Uterus (tissue), 4 donors: Measurements from ENCODE around the gene SELENOO. TPM values are rescaled to one million over a fixed set of nuclear protein-coding genes. Genes with fewer than 3 reads are reported as not detected.
"Not testable (repeated sequence)": the region's sequence is repeated elsewhere in the genome, so short reads cannot be mapped to it uniquely, and the experiment has no call there.

ENCODE experiments used
- DNase-seq, 2 donors: peaks; one replicate each; pipeline ENCODE4 v3.0.0-alpha.2; 2019 to 2020
- H3K27ac ChIP-seq, 2 donors: fragments of 200-600 bp; sonication (generic); 1 replicate in 1 of 2; 2 replicates in 1 of 2; pipeline ENCODE4 v1.5.1; 2016 to 2018
- H3K27me3 ChIP-seq, 2 donors: fragments of 200-600 bp; sonication (generic); one replicate each; pipeline ENCODE4 v1.5.1; 2018 to 2019; ENCODE audit warnings: control low read depth in 1 of 2
- H3K36me3 ChIP-seq, 2 donors: fragments of 200-600 bp; sonication (generic); one replicate each; pipeline ENCODE4 v1.5.1; 2019; ENCODE audit warnings: control low read depth in 1 of 2
- H3K4me1 ChIP-seq, 2 donors: fragments of 200-600 bp; sonication (generic); one replicate each; pipeline ENCODE4 v1.5.1; 2018 to 2019; ENCODE audit warnings: control low read depth in 1 of 2
- H3K4me3 ChIP-seq, 2 donors: fragments of 200-600 bp; sonication (generic); 1 replicate in 1 of 2; 2 replicates in 1 of 2; pipeline ENCODE4 v1.5.1; 2018 to 2019; ENCODE audit warnings: mild to moderate bottlenecking in 1 of 2
- H3K9me3 ChIP-seq, 2 donors: fragments of 200-600 bp; sonication (generic); one replicate each; pipeline ENCODE4 v1.5.1; 2019; ENCODE audit warnings: control low read depth in 1 of 2
- POLR2A ChIP-seq, 2 donors: fragments of 450-650 bp; IDR thresholded peaks; one replicate each; pipeline ENCODE4 v1.6.1; 2016; ENCODE audit warnings: antibody characterized with exemption in 2 of 2, mild to moderate bottlenecking in 1 of 2, moderate library complexity in 1 of 2
- intact Hi-C: fragments of 100-400 bp; cut with DNase I; formaldehyde crosslinking; loops from one replicate; pipeline ENCODE4 v1.15.1; 2023; ENCODE audit warnings: low total_unique reads
- total RNA-seq, 4 donors: library from RNA; depleted of rRNA in 3 of 4; stranded (reverse); fragments of >200 nt in 3 of 4; gene quantifications; one replicate each; pipeline versions ENCODE4 v1.1.0 to v1.2.4, GENCODE V29; 2014 to 2023
- TF ChIP-seq, protein P1 (sequence below), 4 experiments: fragments of 200-600 bp in 2 of 4; fragments of 450-650 bp in 2 of 4; sonication (generic) in 2 of 4; IDR thresholded peaks; one replicate each; pipeline ENCODE4 v1.5.1; 2016 to 2019; ENCODE audit warnings: antibody characterized with exemption in 4 of 4, mild to moderate bottlenecking in 2 of 4, moderate library complexity in 1 of 4
- donor health status: DM: yes; HTN: yes; CAD: no.

SELENOO gene
- total RNA-seq, 4 donors from 2014 or later = 1.5 to 22.1 (median 10.0) TPM

DNA sequence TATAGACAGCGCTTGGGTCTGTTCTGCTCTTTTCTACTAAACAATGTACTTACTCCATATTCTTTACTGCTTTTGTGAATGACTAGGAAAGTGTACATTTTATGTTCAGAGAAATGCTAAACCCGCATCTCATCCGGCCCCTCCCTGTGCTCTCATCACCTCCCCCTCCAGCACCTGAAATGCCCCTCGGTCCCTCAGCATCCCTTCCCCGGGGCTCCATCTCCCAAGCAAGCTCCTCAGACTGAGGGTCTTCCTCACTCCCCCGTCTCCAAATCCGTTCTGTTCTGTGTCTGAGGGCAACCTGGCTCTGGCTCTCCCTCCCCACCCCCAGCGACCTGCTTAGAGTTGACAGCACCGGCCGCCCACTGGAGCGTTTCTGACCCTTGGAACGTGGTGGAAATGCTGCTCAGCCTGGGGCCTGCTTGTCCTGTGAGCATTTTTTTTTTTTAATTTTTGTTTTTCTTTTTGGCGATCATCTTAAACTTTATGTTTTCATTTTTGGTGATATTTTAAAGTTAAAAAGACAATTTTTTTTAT lies 1.4 kb downstream of the SELENOO start:
- H3K36me3 ChIP-seq = no peaks in the 10 kb centered on the region
- no peak for TF ChIP-seq POLR2A (IDR thresholded peaks at IDR 0.05)
- TF ChIP-seq, protein P1, sequence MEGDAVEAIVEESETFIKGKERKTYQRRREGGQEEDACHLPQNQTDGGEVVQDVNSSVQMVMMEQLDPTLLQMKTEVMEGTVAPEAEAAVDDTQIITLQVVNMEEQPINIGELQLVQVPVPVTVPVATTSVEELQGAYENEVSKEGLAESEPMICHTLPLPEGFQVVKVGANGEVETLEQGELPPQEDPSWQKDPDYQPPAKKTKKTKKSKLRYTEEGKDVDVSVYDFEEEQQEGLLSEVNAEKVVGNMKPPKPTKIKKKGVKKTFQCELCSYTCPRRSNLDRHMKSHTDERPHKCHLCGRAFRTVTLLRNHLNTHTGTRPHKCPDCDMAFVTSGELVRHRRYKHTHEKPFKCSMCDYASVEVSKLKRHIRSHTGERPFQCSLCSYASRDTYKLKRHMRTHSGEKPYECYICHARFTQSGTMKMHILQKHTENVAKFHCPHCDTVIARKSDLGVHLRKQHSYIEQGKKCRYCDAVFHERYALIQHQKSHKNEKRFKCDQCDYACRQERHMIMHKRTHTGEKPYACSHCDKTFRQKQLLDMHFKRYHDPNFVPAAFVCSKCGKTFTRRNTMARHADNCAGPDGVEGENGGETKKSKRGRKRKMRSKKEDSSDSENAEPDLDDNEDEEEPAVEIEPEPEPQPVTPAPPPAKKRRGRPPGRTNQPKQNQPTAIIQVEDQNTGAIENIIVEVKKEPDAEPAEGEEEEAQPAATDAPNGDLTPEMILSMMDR (IDR thresholded peaks at IDR 0.05) = no peak
- peak overlapping the region; percentile 60 to 92 for H3K4me3 ChIP-seq
- H3K9me3 ChIP-seq = no peaks in the 10 kb centered on the region
- no peaks in the 10 kb centered on the region for H3K27me3 ChIP-seq
- H3K4me1 ChIP-seq = no peaks in the 10 kb centered on the region
- no peak for DNase-seq
- no peak overlapping the region for H3K27ac ChIP-seq
- intact Hi-C loops = loop anchor here (10.0 kb wide), 1 partner anchor 277 kb away; no protein-coding TSS in a partner anchor

DNA sequence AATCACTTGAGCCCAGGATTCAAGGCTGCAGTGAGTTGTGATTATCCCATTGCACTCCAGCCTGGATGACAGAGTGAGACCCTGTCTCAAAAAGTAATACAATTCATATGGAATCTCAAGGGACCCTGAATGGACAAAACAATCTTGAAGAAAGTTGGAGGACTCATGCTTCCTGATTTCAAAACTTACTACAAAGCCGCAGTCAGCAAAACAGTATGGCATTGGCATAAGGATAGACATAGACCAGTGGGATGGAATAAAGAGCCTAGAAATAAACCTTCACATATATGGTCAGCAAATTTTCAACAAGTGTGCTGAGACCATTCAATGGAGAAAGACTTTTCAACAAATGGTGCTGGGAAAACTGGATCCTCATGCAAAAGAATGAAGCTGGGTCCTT lies 2.5 kb downstream of the SELENOO start:
- intact Hi-C loops = loop anchor here (10.0 kb wide), 1 partner anchor 278 kb away; no protein-coding TSS in a partner anchor
- Histone ChIP-seq H3K9me3 (no peaks in the 10 kb centered on the region), H3K27ac (no peak overlapping the region), H3K27me3 (no peaks in the 10 kb centered on the region), H3K4me3 (no peak overlapping the region), H3K36me3 (no peaks in the 10 kb centered on the region), H3K4me1 (no peaks in the 10 kb centered on the region)
- DNase-seq = no peak
- TF ChIP-seq, protein P1 (IDR thresholded peaks at IDR 0.05) = no peak
- no peak for TF ChIP-seq POLR2A (IDR thresholded peaks at IDR 0.05)

DNA sequence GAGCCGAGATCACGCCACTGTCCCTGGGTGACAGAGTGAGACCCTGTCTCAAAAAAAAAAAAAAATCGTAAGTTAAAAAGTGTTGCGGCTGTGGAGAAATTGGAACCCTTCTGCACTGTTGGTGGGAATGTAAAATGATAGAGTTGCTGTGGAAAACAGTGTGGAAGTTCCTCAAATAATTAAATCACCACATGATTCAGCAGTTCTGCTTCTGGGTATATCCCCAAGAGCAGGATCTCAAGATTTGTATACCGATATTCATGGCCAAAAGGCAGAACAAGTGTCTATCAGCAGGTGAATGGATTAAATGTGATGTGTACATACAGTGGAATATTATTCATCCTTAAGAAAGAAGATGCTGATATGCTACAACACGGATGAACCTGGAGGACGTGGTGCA lies 3.8 kb downstream of the SELENOO start:
- H3K27ac ChIP-seq = no peak overlapping the region
- no peak overlapping the region for H3K4me3 ChIP-seq
- TF ChIP-seq POLR2A (IDR thresholded peaks at IDR 0.05) = no peak
- TF ChIP-seq, protein P1 (IDR thresholded peaks at IDR 0.05) = no peak
- no peaks in the 10 kb centered on the region for H3K36me3 ChIP-seq
- H3K9me3 ChIP-seq = no peaks in the 10 kb centered on the region
- peaks cover 0 to 6% of the 10 kb centered on the region in 2 donors for H3K4me1 ChIP-seq
- intact Hi-C loops = loop anchor here (10.0 kb wide), 1 partner anchor 280 kb away; no protein-coding TSS in a partner anchor
- H3K27me3 ChIP-seq = no peaks in the 10 kb centered on the region
- DNase-seq = no peak

DNA sequence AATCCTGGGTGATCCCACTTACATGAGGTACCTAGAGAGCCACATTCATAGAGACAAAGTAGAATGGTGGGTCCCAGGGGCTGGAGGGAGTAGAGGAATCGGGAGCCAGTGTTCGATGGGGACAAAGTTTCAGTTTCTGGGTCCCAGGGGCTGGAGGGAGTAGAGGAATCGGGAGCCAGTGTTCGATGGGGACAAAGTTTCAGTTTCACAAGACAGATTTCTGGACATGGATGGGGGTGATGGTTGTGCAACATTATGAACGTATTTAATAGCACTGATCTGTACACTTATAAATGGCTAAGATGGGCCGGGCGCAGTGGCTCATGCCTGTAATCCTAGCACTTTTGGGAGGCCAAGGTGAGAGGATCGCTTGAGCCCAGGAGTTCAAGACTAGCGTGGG lies 4.2 kb downstream of the SELENOO start:
- H3K4me3 ChIP-seq, H3K27me3 ChIP-seq, H3K36me3 ChIP-seq, H3K4me1 ChIP-seq, H3K9me3 ChIP-seq, H3K27ac ChIP-seq, DNase-seq: not testable (repeated sequence)
- intact Hi-C loops = loop anchor here (10.0 kb wide), 1 partner anchor 280 kb away; no protein-coding TSS in a partner anchor

DNA sequence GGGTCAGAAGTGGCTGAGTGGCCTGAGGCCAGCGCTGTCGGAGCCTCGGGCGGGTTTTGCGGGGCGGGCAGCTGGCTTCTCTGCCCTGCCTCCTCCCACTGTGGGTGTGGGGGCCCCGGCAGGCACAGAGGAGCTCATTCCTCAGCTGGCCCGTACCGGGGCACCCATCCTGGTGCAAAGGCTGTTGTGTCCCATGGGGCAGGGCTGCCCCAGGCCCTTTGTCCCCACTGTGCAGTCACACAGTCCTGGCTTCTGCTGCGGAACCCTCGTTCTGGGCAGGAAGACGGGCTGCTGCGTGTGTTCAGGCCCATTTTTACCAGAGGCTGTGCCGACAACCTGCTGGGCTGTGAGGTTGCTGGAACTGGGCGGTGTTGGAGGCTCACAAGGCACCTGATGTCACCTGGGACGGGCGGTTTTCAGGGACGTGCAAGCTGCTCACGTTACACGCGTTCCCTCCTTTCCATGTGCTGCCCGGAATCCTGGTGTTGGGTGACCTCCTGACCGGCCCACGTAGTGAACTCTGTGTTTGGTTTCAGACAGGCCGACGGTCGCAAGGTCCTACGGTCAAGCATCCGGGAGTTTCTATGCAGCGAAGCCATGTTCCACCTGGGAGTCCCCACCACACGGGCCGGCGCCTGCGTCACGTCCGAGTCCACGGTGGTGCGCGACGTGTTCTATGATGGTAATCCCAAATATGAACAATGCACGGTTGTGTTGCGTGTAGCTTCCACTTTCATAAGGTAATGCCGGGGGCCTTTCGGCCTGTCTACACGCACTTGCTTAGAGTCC lies 5.2 kb downstream of the SELENOO start:
- H3K27me3 ChIP-seq = no peaks in the 10 kb centered on the region
- no peak overlapping the region for H3K27ac ChIP-seq
- intact Hi-C loops = loop anchor here (10.0 kb wide), 1 partner anchor 281 kb away; no protein-coding TSS in a partner anchor
- no peak for DNase-seq
- H3K4me3 ChIP-seq = no peak overlapping the region
- peaks cover 0 to 9% of the 10 kb centered on the region in 2 donors for H3K4me1 ChIP-seq
- TF ChIP-seq POLR2A (IDR thresholded peaks at IDR 0.05) = no peak
- TF ChIP-seq, protein P1 (IDR thresholded peaks at IDR 0.05) = no peak
- no peaks in the 10 kb centered on the region for H3K9me3 ChIP-seq
- no peaks in the 10 kb centered on the region for H3K36me3 ChIP-seq
